ENCODE results near the gene AP3S2.

The AP3S2 gene

DNA sequence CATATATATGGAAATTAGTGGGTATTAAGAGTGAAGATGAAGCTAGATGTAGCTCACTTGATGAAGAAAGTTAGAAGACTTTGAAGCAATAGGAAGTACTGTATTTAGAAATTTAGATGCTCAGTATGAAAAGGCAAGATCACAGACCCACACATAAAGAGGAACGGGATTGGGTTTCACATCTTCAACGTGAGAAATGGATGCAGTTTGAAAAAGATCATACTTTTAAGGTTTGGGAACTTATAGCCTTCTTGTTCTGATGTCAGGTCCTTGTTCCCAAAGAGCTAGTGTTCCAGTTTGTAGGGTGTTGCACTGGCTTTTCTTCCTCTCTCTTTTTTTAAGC lies 16.7 kb downstream of the AP3S2 start:
- no peak overlapping the region for H3K27ac ChIP-seq

DNA sequence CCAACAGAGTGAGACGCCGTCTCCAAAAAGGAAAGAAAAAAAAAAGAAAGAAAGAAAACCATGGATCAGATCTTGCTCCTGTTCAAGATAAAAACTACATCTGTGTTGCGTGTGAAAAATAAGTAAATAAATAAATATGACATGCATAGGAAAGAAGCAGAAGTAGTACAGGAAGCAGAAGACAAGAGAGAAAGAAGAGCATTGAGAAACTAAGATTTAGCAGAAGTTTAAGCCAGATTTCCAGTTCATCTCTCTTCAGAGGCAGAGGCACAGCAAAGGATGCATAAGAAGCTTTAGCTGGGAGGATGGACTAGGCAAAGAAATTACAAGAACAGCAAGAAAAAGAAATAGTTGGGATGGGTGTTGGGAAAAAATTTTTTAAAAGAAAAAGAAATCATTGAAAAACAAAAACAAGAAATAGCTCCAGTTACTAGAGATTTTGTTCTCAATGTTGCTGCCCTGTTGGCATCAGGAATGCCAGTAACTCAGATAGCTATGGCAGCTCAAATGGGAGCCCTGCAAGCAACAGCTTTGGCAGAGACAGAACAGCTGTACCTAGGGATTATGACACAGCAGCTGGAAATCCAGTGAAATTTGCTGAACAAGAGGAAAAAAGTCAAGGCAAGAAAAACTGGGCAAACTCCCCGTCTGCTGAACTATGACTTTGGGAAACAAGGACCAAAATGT lies 17.3 kb downstream of the AP3S2 start:
- Histone ChIP-seq H2AFZ (ENCODE audit: low read depth) (no peak overlapping the region), H3K79me2 (ENCODE audit: insufficient read depth, low read depth) (no peaks in the 10 kb centered on the region), H3K4me3 (IDR thresholded peaks at IDR 0.05; ENCODE audit: insufficient read depth, low read depth, low read length) (no peak overlapping the region), H3K36me3 (ENCODE audit: insufficient read depth) (no peaks in the 10 kb centered on the region; the same call in 1 of the 2 replicates), H3K4me2 (no peak overlapping the region), H3K4me1 (ENCODE audit: low read depth, poor library complexity, severe bottlenecking) (peaks cover 56% of the 10 kb centered on the region), H4K20me1 (ENCODE audit: insufficient read depth) (no peaks in the 10 kb centered on the region), H3K27me3 (ENCODE audit: insufficient read depth, low read depth) (no peaks in the 10 kb centered on the region), H3K9ac (no peak overlapping the region), H3K27ac (no peak overlapping the region)
- TF ChIP-seq, protein P1, sequence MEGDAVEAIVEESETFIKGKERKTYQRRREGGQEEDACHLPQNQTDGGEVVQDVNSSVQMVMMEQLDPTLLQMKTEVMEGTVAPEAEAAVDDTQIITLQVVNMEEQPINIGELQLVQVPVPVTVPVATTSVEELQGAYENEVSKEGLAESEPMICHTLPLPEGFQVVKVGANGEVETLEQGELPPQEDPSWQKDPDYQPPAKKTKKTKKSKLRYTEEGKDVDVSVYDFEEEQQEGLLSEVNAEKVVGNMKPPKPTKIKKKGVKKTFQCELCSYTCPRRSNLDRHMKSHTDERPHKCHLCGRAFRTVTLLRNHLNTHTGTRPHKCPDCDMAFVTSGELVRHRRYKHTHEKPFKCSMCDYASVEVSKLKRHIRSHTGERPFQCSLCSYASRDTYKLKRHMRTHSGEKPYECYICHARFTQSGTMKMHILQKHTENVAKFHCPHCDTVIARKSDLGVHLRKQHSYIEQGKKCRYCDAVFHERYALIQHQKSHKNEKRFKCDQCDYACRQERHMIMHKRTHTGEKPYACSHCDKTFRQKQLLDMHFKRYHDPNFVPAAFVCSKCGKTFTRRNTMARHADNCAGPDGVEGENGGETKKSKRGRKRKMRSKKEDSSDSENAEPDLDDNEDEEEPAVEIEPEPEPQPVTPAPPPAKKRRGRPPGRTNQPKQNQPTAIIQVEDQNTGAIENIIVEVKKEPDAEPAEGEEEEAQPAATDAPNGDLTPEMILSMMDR (conservative IDR thresholded peaks at IDR 0.05; ENCODE audit: low read depth, low read length) = no peak

More for the DNA sequence above, 16.7 kb downstream of the AP3S2 start:
- no peaks in the 10 kb centered on the region for H4K20me1 ChIP-seq (ENCODE audit: insufficient read depth)
- H3K4me3 ChIP-seq (IDR thresholded peaks at IDR 0.05; ENCODE audit: insufficient read depth, low read depth, low read length) = no peak overlapping the region
- no peak overlapping the region for H3K9ac ChIP-seq
- H3K27me3 ChIP-seq (ENCODE audit: insufficient read depth, low read depth) = no peaks in the 10 kb centered on the region
- H3K4me2 ChIP-seq = no peak overlapping the region
- peaks cover 56% of the 10 kb centered on the region for H3K4me1 ChIP-seq (ENCODE audit: low read depth, poor library complexity, severe bottlenecking)
- no peak overlapping the region for H2AFZ ChIP-seq (ENCODE audit: low read depth)
- TF ChIP-seq, protein P1 (conservative IDR thresholded peaks at IDR 0.05; ENCODE audit: low read depth, low read length) = no peak
- H3K79me2 ChIP-seq (ENCODE audit: insufficient read depth, low read depth) = no peaks in the 10 kb centered on the region
- no peaks in the 10 kb centered on the region; the same call in 1 of the 2 replicates for H3K36me3 ChIP-seq (ENCODE audit: insufficient read depth)

DNA sequence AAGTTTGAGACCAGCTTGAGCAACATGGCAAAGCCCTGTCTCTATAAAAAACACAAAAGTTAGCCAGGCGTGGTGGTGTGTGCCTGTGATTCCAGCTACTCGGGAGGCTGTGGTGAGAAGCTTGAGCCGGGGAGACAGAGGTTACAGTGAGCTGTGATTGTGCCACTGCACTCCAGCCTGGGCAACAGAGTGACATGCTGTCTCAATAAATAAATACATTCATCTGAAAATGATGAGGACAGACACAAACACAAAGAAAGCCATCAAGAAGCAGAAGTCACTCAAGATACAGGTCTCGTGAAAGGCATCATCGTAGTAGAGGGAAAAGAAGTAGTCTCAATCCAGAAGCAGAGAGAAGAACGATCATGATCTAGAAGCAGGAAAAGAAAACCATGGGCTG lies 18.1 kb downstream of the AP3S2 start:
- peak overlapping the region; percentile 16; the same call in 1 of the 2 replicates for H3K27ac ChIP-seq
- H3K4me3 ChIP-seq (IDR thresholded peaks at IDR 0.05; ENCODE audit: insufficient read depth, low read depth, low read length) = no peak overlapping the region

DNA sequence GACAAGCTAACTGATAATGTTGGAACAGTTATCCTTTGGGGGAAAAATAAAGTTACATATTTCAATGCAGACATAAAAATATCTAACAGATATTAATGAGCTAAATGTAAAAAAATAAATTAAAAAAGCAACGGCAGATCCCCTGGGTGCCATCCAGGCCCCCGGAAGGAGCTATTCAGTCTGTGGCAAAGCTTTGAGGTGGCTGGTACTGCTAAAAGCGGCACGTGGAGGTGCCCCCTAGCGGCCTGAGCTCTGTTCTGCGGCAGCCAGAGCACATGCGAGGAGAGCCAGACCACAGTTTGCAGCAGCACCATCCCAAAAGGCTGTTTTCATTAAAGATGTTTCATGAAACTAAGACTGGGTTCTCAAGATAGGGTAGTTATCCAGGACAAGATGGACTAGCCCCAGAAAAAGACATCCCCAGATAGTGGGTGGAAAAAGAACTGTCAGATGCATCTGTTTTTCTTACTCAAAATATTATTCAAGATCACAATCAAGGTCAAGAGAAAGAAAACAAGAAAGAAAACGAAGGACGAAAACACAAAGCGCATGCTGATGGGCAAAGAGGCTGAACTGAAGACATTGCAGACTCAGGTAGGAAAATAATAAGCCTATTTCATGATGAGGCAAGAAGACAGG lies 18.7 kb downstream of the AP3S2 start:
- Histone ChIP-seq H3K79me2 (ENCODE audit: insufficient read depth, low read depth) (no peaks in the 10 kb centered on the region), H3K4me1 (ENCODE audit: low read depth, poor library complexity, severe bottlenecking) (peaks cover 43% of the 10 kb centered on the region), H4K20me1 (ENCODE audit: insufficient read depth) (no peaks in the 10 kb centered on the region), H3K36me3 (ENCODE audit: insufficient read depth) (no peaks in the 10 kb centered on the region), H3K27me3 (ENCODE audit: insufficient read depth, low read depth) (no peaks in the 10 kb centered on the region), H3K27ac (peak overlapping the region; percentile 16; the same call in 1 of the 2 replicates), H3K4me3 (IDR thresholded peaks at IDR 0.05; ENCODE audit: insufficient read depth, low read depth, low read length) (no peak overlapping the region), H2AFZ (ENCODE audit: low read depth) (peak overlapping the region; percentile 1; the same call in 1 of the 2 replicates), H3K9ac (no peak overlapping the region; the same call in 1 of the 2 replicates), H3K4me2 (peak overlapping the region; percentile 10; the same call in 1 of the 2 replicates)
- TF ChIP-seq, protein P1 (conservative IDR thresholded peaks at IDR 0.05; ENCODE audit: low read depth, low read length) = peak; percentile 94

More for the DNA sequence above, 18.1 kb downstream of the AP3S2 start:
- no peak overlapping the region for H3K4me2 ChIP-seq
- H3K9ac ChIP-seq = no peak overlapping the region
- H3K27me3 ChIP-seq (ENCODE audit: insufficient read depth, low read depth) = no peaks in the 10 kb centered on the region
- H3K79me2 ChIP-seq (ENCODE audit: insufficient read depth, low read depth) = no peaks in the 10 kb centered on the region
- TF ChIP-seq, protein P1 (conservative IDR thresholded peaks at IDR 0.05; ENCODE audit: low read depth, low read length) = no peak
- H3K36me3 ChIP-seq (ENCODE audit: insufficient read depth) = no peaks in the 10 kb centered on the region; the same call in 1 of the 2 replicates
- H3K4me1 ChIP-seq (ENCODE audit: low read depth, poor library complexity, severe bottlenecking) = peaks cover 50% of the 10 kb centered on the region
- no peaks in the 10 kb centered on the region for H4K20me1 ChIP-seq (ENCODE audit: insufficient read depth)
- H2AFZ ChIP-seq (ENCODE audit: low read depth) = no peak overlapping the region
